Activated CD8-positive, alpha-beta memory T cell treated with anti-CD3 and anti-CD28 coated beads, Interleukin-2, amount 50 U/mL, for 4 hours (primary cell): ENCODE data around the gene ADH7.
"Not testable (repeated sequence)": the region's sequence is repeated elsewhere in the genome, so short reads cannot be mapped to it uniquely, and the experiment has no call there.

Experiments
- DNase-seq: peaks from one replicate; pipeline ENCODE4 v3.0.0-alpha.2; 2020

ADH7 gene

DNA sequence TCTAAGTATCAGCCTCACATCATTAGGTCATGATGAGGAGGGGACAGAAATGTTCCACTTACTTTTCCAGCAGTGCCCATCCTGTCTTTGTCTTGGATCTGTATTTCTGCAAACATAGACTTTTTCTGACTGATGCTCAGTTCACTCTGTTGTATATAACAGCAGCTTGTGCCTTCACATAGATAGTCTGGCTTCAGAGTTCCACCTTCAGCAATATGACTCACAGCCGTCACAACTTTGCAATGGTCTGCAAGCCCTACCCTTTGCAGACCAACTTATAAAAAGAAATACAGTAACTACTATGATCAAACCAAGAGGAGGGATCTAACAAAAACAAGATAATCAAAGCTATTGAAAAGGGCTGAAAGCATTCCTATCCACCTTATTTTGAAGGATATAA, at the start of gene ADH7:
Gene ADH7, minus strand, starts transcription at position 189 of the 400 bp plus-strand sequence. Its CDS starts 109 bp downstream, at position 80.
- no peak for DNase-seq

DNA sequence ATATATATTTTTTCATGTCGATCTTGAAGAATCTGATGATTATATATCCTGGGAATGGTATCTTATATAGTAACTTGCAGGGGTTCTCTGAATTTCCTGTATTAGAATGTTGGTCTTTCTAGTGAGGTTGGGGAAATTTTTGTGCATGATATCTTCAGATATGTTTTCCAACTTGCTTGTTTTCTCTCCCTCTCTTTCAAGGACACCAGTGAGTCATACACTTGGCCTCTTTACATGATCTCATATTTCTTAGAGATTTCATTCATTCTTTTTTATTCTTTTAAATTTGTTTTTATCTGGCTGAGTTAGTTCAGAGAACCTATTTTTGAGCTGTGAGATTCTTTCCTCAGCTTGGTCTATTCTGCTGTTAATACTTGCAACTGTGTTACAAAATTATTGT, 48.5 kb upstream of the ADH7 start:
- DNase-seq: no peak

DNA sequence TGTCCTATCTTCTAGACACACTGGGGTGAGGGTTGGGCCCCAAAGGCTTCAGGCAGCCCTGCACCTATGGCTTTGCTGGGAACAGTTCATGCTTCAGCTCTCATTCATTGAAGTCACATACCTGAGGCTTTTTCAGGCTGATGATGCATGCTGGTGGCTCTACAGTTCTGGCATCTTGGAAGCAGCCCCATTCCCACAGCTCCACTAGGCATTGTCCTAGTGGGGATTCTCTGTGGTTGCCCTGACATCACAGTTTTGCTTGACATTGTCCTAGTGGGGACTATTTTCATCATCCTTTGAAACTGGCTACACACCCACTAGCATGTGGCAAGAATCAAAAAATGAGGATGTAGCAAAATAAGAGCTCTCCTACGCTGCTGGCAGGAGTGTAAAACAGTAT, 38.0 kb upstream of the ADH7 start:
- no peak for DNase-seq

DNA sequence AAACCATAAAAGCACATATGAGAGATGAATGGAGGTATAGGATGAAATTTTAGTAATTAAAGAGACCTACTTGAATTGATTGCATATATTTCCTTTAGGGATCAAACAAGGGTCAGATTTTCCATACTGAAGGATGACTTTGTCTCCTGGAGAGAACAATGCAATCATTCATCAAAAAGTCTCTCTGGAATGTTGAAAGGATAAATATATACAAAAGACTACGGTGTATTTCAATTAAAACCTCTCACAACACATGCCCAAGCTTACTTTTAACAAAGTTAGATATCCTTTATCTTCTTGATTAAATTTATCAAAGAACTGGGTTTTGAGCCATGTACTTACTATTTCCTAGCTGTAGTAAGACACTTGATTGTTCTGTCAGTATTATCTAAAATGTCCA, 36.8 kb upstream of the ADH7 start:
- no peak for DNase-seq

DNA sequence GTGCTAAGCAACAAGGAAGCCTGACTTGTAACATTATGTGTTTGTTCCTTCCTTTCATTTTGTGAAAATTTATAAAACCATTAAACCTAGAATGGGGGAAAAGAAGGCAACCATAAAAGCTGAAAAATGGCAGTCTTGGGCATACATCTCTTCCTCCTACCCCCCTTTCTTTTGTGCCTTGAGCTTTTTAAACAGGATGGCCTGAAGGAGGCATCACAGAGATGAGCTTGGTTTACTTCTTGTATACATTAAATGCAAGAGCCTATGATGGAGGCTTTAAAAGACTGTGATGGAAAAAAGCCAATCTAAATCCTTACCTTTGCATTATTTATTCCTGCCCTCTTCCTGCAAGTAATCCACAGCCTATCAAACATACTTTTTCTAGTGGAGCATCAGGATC, 36.2 kb upstream of the ADH7 start:
- no peak for DNase-seq

DNA sequence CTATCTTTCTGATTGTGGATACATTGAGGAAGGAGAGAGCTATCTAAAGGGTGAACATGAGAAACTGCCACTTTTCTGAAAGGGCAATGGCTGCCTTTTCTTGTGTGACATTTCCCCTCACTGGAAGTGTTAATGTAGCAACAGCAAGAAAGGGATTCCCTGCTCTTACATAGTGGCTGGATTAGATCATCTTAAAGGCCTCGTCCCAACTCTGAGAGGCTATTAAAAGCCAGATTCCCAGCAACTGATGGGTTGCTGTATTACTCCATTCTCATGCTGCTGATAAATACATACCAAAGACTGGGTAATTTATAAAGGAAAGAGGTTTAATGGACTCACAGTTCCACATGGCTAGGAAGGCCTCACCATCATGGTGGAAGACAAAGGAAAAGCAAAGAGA, 33.7 kb upstream of the ADH7 start:
- DNase-seq: no peak

DNA sequence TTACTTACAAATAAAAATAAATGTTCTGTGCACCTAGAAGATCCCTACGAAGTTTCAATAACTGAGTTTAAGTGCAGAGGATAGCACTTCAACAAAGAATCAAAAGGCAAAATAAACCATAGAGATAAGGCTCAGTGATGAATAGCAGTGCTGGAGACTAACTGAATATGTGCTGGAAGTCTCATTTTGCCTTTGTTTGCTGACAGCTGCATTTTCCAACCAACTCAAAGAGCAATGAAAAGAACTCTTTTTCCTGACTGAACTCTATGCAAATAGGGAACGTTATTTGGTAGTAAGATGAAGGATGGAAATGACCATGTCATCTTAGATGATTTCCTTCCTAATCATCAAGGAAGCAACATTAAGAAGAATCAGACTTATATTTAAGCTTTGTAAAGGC, 32.7 kb upstream of the ADH7 start:
- DNase-seq: no peak

DNA sequence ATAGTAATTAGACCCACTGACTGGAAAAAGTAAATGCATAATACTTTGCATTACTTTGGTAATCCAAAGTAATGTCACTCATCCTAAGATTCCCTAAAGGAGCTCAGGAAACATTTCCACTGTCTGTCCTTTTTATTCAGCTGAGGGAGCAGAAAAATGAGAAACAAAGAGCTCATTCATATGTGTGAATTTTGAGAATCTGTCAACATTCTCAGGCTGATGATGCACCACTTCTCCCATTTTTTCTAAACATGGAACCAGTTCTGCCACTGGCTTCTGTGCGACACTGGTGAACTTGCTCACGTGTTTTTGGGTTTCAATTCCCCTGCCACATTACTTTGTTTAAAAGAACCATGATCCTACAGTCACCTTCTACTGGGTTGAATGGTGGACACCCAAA, 28.4 kb upstream of the ADH7 start:
- DNase-seq: no peak

DNA sequence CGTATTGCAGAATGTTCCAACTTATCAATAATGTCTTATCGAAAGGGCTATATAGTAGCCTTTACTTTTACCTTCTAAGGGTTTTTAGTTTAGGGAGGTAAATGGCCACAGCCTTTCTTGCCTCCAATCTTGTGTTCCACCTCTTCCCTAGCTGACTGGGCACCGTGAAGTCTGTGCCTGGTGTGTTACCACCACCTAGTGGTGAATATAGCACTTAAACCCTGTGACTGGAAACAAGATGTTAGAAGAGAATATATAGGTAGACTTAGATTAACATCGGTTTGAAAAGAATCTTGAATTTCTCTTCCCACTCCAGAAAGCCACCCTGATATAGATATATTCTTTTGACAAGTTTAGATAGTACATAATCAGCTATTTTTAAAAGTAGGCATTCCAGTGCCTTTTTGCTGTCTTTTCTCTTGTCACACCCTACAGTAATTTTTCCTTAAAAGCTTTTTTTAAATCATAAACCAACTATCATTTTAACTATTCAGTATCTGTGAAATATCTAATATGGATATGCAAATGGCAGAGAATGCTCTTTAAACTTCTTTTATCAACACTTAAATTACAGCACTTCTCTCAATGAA, 27.8 kb upstream of the ADH7 start:
- DNase-seq: peak; percentile 39

DNA sequence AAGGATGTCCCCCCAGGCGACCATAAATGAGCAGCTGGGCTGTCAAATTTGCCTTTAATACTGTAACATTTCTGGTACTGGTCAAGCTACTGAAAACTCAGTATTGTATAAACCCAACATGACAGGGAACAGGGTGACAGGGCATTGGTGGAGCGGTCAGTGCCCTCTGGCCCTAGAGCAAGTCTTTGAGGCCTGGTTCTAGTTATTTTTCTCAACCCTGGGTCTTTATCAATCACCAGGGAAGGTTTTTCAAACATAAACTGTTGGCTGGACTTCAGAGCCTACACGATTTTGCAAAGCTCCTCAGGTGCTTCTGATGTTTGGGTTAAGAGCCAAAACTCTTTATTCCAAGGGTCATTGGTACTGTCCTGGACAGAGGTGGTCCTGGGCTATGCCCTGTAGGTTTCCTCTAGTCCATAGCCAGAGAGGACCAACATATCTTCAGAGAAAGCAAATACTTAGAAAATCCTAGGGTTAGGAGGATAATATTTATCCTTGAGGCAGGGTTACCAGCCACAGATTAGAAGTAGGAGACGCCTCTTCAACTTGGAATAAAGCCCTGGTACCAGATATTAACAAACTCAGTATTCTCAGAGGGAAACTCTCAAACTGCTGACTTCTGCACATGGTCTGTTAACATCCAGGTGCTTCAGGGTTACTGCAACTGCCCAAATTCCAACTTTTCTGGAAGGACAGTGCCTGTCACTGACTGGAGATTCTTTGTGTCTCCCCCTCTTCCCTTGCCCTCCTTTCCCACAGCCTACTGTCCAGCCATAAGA, 26.7 kb upstream of the ADH7 start:
- DNase-seq: no peak

DNA sequence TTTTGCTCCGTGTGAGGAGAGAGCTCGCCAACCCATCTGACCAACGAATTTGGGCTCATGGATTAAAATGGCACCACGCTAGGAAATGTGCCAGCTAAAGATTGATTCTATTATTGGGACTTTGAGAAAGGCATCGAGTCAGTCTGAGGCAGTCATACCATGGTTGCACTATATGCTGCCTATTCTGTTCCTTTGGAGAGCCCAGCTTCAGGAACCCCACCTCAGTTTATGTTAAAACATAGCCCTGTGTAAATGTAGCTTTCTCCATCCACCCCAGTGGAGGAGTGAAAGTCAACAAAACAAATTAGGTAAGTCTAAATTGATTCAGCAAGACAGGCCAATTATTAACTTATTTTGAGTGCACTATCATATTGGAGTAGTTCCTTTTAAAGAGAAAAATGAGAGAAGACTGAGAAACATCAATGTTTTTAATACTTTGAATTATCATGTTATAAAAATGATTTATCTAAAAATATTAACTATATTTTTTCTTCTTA, 24.5 kb upstream of the ADH7 start:
- no peak for DNase-seq

DNA sequence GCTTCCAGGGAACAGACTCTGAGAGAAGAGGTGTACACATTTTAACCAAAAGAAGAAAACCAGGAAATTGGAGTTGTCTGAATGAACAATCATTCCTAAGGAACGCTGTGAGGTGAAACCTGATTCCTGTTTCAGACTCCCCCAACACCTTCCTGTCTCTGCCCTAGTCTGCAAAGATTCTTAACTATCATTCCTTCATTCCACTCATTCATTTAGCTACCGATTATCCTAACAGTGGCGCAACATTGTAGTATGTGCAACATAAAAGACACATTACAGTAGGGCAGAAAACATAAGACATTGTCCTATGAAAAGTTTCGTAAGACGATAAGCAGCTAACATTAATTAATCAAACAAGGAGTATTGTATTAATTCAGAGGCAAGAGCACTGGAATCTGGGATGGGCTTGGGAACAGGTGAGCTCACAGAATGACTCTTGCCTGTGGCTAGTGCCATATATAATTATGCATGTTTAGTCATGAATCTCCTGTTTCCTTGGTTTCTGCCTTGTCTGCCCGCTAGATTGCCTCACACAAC, 23.8 kb upstream of the ADH7 start:
- DNase-seq: no peak

DNA sequence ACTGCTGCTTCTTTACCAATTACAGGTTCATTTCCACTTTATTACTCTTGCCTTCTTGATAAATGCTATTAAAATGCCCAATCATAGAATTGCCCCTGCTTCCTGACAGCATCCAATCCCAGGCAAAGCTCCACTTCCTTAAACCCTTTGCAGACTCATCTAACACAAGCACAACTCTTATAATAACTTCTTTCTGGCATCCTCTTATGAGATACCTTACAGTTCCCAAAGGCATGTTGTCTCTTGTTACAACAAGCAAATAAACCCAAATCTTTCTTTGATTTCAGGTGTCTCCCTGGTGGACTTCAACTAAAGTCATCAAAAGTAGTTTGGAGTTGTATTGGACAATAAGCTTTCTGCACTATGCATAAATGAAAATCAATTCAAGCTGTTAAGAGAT, 22.5 kb upstream of the ADH7 start:
- DNase-seq: no peak

DNA sequence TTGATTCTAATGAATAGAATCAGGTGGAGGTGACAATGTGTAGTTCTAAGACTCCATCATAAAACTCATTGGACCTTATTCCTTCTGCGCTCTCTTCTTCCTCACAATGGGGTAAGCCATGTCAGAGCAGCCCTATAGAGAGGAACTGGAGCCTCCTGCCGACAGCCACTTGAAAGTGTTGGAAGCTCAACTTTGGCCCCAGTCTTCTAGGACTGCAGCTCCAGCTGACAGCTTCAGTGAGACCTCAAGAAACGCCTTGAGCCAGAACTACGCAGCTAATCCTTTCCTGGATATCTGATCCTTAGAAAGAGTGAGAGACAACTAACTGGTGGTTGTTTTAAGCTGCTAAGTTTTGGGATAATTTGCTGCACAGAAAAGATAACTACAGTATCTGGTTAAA, 22.1 kb upstream of the ADH7 start:
- DNase-seq: no peak

DNA sequence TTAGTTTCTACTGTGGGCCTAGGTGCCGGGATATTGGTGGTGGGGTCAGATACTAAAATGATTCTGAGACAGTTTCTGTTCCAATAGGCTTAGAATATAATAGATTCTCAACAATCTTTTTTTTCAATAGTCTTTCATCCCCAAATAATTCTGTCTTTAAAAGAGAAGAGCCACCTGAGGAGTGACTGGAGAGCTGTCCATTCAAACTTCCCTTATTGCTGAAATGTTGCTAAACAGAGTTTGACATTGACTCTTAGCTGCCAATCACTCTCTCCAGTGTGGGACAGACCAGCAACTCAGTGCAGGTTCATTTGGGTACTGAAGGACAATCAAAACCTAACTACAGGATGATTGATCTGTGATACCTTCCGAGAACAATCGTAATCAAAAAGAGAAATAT, 12.4 kb upstream of the ADH7 start:
- DNase-seq: no peak

DNA sequence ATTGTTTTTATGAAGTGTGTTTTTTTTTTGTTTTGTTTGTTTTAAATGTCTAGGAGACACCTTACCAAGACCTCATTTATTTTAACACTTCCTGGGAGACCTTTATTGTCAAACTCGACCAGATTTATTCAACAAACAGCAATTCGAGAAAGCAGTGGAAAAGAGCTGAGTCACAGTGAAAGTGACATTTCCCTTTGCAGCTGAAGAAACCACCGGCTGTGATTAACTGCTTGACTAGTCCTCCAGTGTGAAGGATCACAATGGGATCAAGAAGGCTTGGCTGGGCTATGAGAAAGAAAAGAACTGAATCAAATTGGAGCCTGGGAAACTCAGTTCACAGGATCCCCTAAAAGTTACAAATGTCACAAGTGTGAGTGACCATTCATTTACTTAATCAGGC, 11.9 kb upstream of the ADH7 start:
- no peak for DNase-seq

DNA sequence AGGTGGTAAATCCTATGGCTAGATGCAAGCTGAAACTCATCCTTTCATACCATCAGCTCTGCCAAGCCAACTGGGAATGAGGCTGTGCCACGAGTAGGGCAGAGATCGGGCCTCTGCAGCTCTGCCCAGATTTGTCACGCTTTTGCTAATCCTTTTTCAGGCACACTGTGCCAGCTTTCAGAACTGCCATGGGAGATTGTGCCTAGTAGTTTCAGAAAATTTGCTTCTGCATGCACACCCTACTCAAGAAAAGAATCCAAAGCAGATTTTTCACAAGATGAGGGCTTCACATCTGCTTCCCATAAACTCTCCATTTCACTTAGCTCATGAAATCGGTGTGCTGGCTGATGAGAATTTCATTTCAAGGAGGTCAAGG, 3.3 kb upstream of the ADH7 start:
- DNase-seq: no peak

DNA sequence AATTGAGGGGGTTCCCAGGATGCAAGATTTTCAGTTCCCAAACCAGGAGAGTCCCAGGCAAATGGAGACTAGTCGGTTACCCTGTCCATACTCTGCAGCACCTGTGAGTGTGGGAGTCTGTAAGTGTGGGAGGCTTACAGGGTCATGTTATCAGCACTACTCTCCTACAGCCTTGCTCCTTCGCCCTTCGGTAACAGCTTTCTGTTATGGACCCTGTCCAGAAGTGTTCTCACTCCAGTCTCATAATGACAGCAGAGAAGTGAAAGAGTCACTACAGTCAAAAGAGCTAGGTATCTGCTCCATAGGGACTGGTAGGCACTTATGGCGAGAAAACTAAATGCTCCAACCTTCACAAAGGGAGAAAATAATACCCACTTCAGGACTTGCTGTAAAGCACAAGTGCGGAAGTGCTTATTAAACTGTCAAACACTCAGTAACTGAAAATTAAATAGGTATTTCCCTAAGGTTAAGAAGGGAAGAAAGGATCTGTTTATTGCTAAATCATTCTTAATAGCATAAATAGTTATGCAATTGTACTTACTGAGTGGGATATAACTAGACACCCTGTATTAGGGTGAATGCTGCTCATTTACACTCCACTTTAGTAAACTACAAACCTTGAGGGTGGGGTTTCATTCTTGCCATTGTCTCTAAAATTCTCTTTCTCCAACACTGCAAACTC, 2.7 kb upstream of the ADH7 start:
- DNase-seq: no peak

DNA sequence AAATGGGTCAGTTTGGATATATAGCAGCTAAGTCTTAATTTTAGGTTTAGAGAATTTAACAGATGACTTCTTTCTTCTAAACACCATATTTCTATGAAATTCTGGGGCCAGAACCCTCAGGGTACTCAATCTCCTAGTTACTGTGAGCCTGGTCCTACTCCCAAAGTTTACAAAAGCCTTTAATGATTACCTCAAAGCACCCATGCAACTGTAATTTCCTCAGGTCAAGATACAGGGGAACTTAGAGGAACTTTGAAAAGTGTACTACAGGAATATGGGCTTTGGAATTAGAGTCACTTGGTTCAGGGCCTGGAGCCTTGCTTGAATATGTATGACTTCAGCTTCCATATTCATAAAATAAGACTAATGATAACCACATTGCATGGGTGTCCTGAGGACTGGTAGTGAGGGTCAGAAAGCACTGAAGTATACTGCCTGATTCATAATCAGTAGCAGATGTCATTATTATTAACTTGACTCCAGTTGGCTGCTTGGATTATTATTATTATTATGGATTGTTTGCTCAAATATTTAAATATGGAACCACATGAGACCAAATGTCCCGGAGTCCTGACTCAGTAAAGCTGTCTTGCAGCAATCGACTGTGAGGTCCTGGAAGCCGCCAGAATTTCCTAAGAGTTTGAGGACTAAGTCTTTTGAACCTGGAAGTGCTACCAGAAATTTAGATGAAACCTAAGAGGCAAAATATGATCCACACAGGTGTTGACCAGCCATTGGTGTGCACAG, 2.0 kb upstream of the ADH7 start:
- DNase-seq: no peak

DNA sequence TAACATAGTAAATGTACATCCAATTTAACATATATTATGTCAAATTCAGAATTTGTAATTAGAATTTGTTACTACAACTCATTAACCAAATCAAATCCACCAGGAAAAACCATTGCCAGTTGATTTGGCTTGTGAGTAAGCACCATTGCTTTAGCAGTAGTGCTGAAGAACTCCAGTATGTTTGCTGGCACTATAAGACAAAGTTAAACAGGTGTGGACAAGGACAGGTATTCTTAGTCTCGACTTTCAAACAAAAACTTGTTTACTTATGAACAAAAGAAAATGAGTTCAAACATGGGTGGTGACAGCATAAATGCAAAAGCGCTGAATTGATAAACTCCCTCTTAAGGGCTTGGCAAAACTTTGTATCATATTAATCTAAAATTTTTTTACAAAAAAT, 1.3 kb upstream of the ADH7 start:
- DNase-seq: no peak

DNA sequence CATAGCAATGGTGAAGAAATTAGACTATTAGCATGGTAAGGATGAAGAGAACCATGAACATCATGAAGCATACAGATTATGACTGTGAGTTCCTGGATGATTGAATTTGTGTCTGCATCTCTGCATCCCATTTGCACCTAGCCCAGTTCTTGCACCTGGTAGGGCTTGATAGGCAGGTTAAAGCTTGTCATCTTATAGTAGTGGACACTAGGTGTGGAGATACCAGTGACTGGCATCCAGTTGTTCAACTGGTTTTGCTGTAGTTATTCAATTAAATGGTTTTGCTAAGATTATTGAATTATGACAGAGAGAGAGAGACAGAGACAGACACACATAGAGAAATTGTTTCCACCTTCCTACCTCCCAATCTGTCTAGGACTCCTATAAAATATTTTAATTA, 5.0 kb downstream of the ADH7 start:
- DNase-seq: no peak

DNA sequence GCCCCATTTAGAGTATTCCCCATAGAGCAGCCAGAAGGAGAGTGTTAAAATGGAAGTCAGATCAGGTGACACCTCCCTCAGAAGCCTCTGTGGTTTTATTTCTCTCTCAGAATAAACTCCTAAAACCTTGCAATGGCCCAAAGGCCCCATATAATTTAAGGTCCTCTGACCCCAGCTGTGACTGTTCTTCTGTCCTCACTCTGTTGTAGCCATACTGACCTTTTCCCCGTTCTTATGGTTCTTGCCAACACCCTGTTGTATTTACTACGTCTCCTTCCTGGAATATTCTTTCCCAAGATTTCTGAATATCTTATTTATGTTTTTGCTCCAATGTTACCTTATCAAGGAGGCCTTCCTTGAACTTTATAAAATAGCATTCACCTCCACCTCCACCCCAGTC, 18.0 kb downstream of the ADH7 start:
- DNase-seq: no peak

DNA sequence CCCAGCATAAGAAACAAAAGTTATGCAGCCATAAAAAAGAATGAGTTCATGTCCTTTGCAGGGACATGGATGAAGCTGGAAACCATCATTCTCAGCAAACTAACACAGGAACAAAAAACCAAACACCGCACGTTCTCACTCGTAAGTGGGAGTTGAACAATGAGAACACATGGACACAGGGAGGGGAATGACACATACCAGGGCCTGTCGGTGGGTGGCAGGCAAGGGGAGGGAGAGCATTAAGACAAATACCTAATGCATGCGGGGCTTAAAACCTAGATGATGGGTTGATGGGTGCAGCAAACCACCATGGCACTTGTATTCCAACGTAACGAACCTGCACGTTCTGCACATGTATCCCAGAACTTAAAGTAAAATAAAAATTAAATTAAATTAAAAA, 19.4 kb downstream of the ADH7 start:
- not testable (repeated sequence) for DNase-seq
